Small intestine (tissue), 7 donors: ENCODE data around the gene TTL. TPM values are rescaled to one million over a fixed set of nuclear protein-coding genes. Genes with fewer than 3 reads are reported as not detected.
"Not testable (repeated sequence)": the region's sequence is repeated elsewhere in the genome, so short reads cannot be mapped to it uniquely, and the experiment has no call there.

ENCODE experiments used
- DNase-seq, 2 donors: peaks; one replicate each; pipeline versions ENCODE4 v3.0.0 to v3.0.0-alpha.2; 2013
- FAIRE-seq: peaks from 2 replicates; lab custom pipeline; 2012; peaks lifted over from hg19 to GRCh38; lab: Jason Lieb, UNC
- H3K27ac ChIP-seq, 3 donors: one replicate each; pipeline ENCODE4 v1.5.1; 2013; ENCODE audit warnings: low read length in 2 of 3, mild to moderate bottlenecking in 2 of 3, control low read depth in 1 of 3, inconsistent platforms in 1 of 3, low read depth in 1 of 3, moderate library complexity in 1 of 3
- H3K27me3 ChIP-seq, 3 donors: one replicate each; pipeline ENCODE4 v1.6.1; 2013; ENCODE audit warnings: low read length in 3 of 3, inconsistent platforms in 1 of 3; ENCODE audit not compliant: control insufficient read depth in 3 of 3, insufficient read depth in 3 of 3
- H3K36me3 ChIP-seq, 3 donors: one replicate each; pipeline ENCODE4 v1.6.1; 2013; ENCODE audit warnings: low read length in 3 of 3, inconsistent platforms in 1 of 3, low read depth in 1 of 3, mild to moderate bottlenecking in 1 of 3, moderate library complexity in 1 of 3; ENCODE audit not compliant: control insufficient read depth in 3 of 3, insufficient read depth in 2 of 3
- H3K4me1 ChIP-seq, 3 donors: one replicate each; pipeline ENCODE4 v1.6.1; 2013; ENCODE audit warnings: low read length in 2 of 3, inconsistent platforms in 1 of 3, low read depth in 1 of 3, mild to moderate bottlenecking in 1 of 3, moderate library complexity in 1 of 3; ENCODE audit not compliant: control insufficient read depth in 3 of 3, insufficient read depth in 2 of 3
- H3K4me3 ChIP-seq, 3 donors: one replicate each; pipeline ENCODE4 v1.5.1; 2013; ENCODE audit warnings: low read length in 3 of 3, control low read depth in 1 of 3, inconsistent platforms in 1 of 3, low read depth in 1 of 3, mild to moderate bottlenecking in 1 of 3, moderate library complexity in 1 of 3
- H3K9me3 ChIP-seq, 2 donors: one replicate each; pipeline ENCODE4 v1.6.1; 2013; ENCODE audit warnings: low read depth in 1 of 2, low read length in 1 of 2; ENCODE audit not compliant: control insufficient read depth in 2 of 2, insufficient read depth in 1 of 2
- WGBS, 3 donors: extraction: QIAGEN DNeasy Blood & Tissue Kit; methylation state at CpG; one replicate each; pipeline ENCODE4 v1.1.7; 2013; 5-methylcytosine and 5-hydroxymethylcytosine counted together
- polyA plus RNA-seq, 4 donors: library from polyadenylated mRNA; stranded (reverse) in 3 of 4; unstranded in 1 of 4; fragments of 200-250 nt in 3 of 4; fragments of 120-200 nt in 1 of 4; gene quantifications; one replicate each; pipeline versions ENCODE4 v1.2.1 to v1.2.3, GENCODE V29; 2013
- donor health status: healthy with polysubstance abuse.
- donor health status: control.
- donor health status: control.
- donor health status: Bipolar disorder and iron deficiency.
- donor health status: healthy.

Gene TTL
- polyA plus RNA-seq, 4 donors = 3.6 to 10.6 (median 7.1) TPM

DNA sequence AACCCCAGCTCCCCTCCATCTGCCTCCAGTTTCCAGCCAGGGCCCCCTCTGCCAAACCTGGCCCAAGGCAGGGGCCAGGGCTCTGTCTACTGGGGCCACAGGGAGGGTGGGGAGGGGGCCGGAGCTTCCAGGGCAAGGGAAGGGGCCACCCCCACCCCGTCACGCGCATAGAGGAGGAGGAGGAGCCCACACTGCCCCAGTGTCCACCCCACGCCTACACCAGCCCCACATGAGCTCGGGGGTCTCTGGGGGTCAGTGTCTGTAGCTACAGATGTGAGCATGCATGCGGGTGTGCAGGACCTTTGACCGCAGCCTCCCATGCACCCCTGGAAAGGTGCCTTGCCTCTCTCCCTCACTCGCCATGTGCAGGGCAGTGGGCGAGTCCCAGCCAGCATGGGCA, 45.0 kb upstream of the TTL start:
- FAIRE-seq, H3K27me3 ChIP-seq, H3K4me3 ChIP-seq, H3K9me3 ChIP-seq, H3K27ac ChIP-seq, DNase-seq, H3K4me1 ChIP-seq, H3K36me3 ChIP-seq: not testable (repeated sequence)
- 54 to 86% (median 76%) methylated on average over 2 to 10 of the region's 10 CpGs for WGBS, 3 donors

- not testable (repeated sequence) for H3K36me3 ChIP-seq, FAIRE-seq, H3K4me3 ChIP-seq, H3K27me3 ChIP-seq, H3K4me1 ChIP-seq, H3K27ac ChIP-seq, DNase-seq, H3K9me3 ChIP-seq
- WGBS, 3 donors = 66 to 78% (median 71%) methylated on average over 15 to 16 of the region's 16 CpGs
These were observed 44.5 kb upstream of the TTL start for GRCh38 chr2:112437405-112437831.

DNA sequence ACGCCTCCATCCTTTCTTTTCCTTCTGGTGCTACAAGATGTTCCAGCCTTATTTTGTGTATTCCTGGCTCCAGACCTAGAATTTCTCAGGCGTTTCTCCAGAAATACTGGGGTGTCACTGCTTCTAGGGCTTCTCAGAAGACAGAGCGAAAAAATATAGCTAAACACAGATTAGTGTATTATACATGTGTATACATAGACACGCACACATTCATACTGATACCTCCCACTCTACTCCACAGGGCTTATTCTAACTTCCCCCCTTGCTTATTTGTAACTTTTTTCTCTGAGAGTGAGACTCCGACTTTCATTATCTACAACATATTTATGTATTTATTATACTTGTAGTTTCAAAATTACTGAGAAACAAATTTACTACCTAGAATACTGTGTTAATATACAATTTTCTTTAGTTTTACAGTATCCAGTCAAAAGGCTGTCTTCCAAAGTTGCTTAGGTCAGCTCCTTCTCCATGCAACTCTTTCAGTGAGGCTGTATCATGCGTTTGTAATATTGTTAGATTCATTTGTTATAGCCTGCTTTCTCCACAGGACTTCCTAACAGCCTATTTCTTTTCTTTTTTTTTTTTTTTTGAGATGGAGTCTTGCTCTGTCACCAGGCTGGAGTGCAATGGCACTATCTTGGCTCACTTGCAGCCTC, 43.2 kb upstream of the TTL start:
- H3K27me3 ChIP-seq, H3K36me3 ChIP-seq, H3K9me3 ChIP-seq, H3K27ac ChIP-seq, FAIRE-seq, DNase-seq, H3K4me3 ChIP-seq, H3K4me1 ChIP-seq: not testable (repeated sequence)
- 64 to 76% (median 68%) methylated on average over 6 of the region's 6 CpGs for WGBS, 3 donors

- no CpG with 5 or more reads among the region's 1 CpG for WGBS, 3 donors
- not testable (repeated sequence) for H3K36me3 ChIP-seq, H3K4me1 ChIP-seq, H3K4me3 ChIP-seq, H3K27me3 ChIP-seq, DNase-seq, H3K27ac ChIP-seq, H3K9me3 ChIP-seq
- FAIRE-seq = peak; percentile 70
These were observed 37.7 kb upstream of the TTL start for GRCh38 chr2:112444256-112444655.

- H3K4me3 ChIP-seq = no peak overlapping the region
- no peaks in the 10 kb centered on the region for H3K36me3 ChIP-seq
- H3K27ac ChIP-seq = no peak overlapping the region
- WGBS, 3 donors = 94 to 96% (median 95%) methylated on average over 4 of the region's 4 CpGs
- H3K4me1 ChIP-seq = no peaks in the 10 kb centered on the region
- H3K9me3 ChIP-seq = peaks cover 0 to 7% of the 10 kb centered on the region in 2 donors
- H3K27me3 ChIP-seq = no peaks in the 10 kb centered on the region
- DNase-seq = no peak
- FAIRE-seq = no peak
These were observed 32.1 kb upstream of the TTL start for GRCh38 chr2:112449854-112450253.

DNA sequence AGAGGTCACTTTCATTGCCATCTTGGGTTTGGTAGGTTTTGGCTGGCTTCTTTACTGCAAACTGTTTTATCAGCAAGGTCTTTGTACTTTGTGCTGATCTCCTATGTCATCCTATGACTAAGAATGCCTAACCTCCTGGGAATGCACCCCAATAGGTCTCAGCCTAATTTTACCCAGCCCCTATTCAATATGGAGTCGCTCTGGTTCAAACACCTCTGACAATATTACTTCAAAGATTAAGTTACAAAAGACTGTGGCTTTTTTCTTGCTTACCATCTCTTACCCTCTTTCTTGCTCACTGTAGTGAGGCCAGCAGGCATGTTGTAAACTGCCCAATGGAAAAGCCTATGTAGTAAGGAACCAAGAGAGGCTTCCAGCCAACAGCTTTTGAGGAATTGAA, 30.6 kb upstream of the TTL start:
- DNase-seq = no peak
- Histone ChIP-seq H3K4me1 (no peaks in the 10 kb centered on the region), H3K27ac (no peak overlapping the region), H3K9me3 (peaks cover 0 to 7% of the 10 kb centered on the region in 2 donors), H3K36me3 (no peaks in the 10 kb centered on the region), H3K4me3 (no peak overlapping the region), H3K27me3 (no peaks in the 10 kb centered on the region)
- 93 to 96% (median 93%) methylated on average over 1 of the region's 1 CpG for WGBS, 3 donors
- no peak for FAIRE-seq

DNA sequence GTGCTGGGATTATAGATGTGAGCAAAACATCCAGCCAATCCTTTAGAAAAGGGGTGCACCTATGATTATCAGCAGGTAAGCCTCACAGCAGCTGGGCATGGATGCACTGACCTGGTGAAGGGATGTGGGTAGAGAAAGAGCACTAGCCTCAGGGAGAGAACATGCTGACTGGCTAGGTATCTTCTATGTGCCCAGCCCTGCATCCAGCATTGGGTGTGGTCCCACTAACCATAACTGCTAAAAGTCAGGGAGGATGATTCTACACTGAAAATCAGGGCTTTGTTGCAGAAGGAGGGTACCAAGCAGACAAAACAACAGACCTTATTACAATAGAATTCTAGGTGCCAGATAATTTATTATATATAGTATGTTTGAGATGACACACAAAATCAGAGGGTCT, 27.4 kb upstream of the TTL start:
- peaks cover 0 to 7% of the 10 kb centered on the region in 2 donors for H3K9me3 ChIP-seq
- H3K4me1 ChIP-seq = no peaks in the 10 kb centered on the region
- FAIRE-seq = no peak
- H3K27me3 ChIP-seq = peaks cover 0 to 2% (median 0%) of the 10 kb centered on the region in 3 donors
- no peaks in the 10 kb centered on the region for H3K36me3 ChIP-seq
- no peak overlapping the region for H3K27ac ChIP-seq
- no peak overlapping the region for H3K4me3 ChIP-seq
- DNase-seq = no peak

GRCh38 chr2:112459372-112459771, 22.6 kb upstream of the TTL start:
- DNase-seq (no peak), FAIRE-seq (no peak)
- Histone ChIP-seq H3K4me3 (no peak overlapping the region), H3K27me3 (peaks cover 0 to 2% (median 0%) of the 10 kb centered on the region in 3 donors), H3K27ac (no peak overlapping the region), H3K9me3 (no peaks in the 10 kb centered on the region), H3K4me1 (no peaks in the 10 kb centered on the region), H3K36me3 (no peaks in the 10 kb centered on the region)
- WGBS, 3 donors = 81 to 96% (median 90%) methylated on average over 1 of the region's 1 CpG

DNA sequence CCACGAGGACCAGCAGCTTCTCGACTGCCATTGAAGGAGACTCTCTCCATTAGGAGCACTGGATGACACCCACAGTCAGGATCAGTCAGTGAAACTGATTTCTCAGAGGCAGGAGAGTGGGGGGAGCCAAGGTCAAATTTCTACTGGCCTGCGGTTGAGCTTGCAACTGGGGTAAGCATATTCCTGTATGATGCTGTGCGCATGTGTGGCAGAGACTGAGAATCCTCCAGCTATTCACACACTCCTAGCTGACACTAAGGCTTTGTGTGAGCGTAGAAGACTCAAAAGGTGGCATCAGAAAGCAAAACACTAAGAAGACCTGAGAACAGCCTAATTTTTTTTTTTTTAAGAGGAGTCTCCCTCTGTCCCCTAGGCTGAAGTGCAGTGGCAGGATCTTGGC, 19.8 kb upstream of the TTL start:
- DNase-seq (no peak), FAIRE-seq (no peak)
- Histone ChIP-seq H3K9me3 (no peaks in the 10 kb centered on the region), H3K27me3 (peaks cover 0 to 2% (median 0%) of the 10 kb centered on the region in 3 donors), H3K4me3 (no peak overlapping the region), H3K4me1 (no peaks in the 10 kb centered on the region), H3K27ac (no peak overlapping the region), H3K36me3 (no peaks in the 10 kb centered on the region)
- WGBS, 3 donors = 73 to 82% (median 81%) methylated on average over 5 of the region's 5 CpGs
